Right lung (tissue), 10 donors: ENCODE measurements around the gene CEP131. TPM values are rescaled to one million over a fixed set of nuclear protein-coding genes. Genes with fewer than 3 reads are reported as not detected.

Experiments used
- DNase-seq, 2 donors: peaks; one replicate each; pipeline ENCODE4 v3.0.0-alpha.2; 2013
- long read RNA-seq, 8 donors: transcript quantifications; one replicate each; lab custom pipeline, GENCODE V29; 2026
- polyA plus RNA-seq, 5 donors: library from polyadenylated mRNA; unstranded; fragments of 120-200 nt; gene quantifications; one replicate each; pipeline versions ENCODE4 v1.2.1 to v1.2.3, GENCODE V29; 2013; ENCODE audit warnings: inconsistent platforms in 1 of 5, low replicate concordance in 1 of 5; ENCODE audit not compliant: insufficient read length in 5 of 5, insufficient read depth in 1 of 5

The CEP131 gene
- 10 to 100 TPM; 11.4 to 24.8 (median 14.5) TPM for polyA plus RNA-seq
- long read RNA-seq, donor 1, partial matches to known transcripts, result 0 of 1 reads
- long read RNA-seq, donor 1, other reads (novel, unspliced or antisense), result 0 of 1 reads
- long read RNA-seq, donor 2, result 0 reads
- long read RNA-seq, donor 3, result 0 reads
- long read RNA-seq, donor 4, result 0 reads
- long read RNA-seq, donor 5, result 0 reads
- long read RNA-seq, donor 6, result 0 reads
- long read RNA-seq, donor 7, result 0 reads
- long read RNA-seq, donor 8, result 0 reads

DNA sequence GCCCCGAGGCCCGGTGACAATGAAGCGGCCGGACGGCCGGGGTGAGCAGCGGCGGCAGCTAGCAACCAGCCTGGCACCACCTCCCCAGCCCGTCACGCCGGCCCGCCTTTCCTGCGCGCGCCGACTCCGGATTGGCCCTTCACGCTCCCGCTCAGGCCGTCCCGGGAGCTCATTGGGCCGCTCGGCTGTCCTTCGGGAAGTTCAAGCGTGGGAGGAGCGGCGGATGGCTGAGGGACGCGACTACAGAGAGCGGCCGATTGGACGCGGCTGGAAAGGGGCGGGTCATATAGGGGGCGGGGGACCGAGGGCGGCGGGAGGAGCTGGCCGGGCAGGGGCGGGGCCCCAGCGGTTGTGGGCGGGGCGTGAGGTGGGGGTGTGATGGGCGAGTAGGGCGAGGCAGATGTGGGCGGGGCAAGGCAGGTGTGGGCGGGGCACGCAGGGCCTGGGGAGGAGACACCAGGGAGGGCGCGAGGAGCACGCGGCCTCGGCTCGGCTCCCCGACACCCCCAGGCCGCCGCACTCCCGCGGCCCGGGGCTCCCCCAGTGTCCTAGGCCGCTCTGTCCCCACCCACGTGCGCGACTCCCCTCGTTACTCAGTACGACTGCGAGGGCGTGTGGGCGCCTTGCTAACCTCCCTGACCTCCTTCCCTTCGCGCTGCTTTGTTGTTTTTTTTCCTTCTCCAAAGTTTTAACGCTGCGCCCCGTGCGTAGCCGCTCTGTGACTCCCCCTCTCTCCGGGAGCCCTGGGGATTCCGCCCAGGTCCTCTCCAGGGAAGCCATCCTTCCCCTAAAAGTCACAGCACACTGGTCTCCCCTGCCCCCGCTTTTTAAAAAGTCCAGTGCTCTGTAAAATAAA lies at the start of gene CEP131:
CEP131 (minus strand) TSS at position 60 of the 856 bp plus-strand sequence. CDS start 2,909 bp downstream, outside the sequence.
- DNase-seq, result peak; percentile 97

DNA sequence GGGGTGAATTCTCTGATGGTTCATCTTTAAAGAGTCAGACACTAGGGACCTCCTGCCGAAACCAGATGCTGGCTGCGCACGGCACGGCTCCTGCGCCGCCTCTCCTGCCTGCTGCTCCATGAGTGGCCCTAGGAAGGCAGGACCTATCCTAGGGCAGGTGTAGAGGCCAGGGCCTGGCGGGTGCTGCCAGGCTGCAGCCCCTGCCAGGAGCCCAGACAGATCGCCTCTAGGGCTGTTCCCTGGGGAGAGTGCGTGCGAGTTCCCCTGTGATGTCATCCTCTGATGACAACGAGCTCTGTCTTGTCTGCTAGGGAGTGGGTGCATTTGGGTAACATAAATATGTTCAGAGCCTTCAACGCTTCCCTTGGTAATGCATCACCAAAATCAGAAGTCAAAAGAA lies 48.5 kb upstream of the CEP131 start:
- DNase-seq, result no peak

DNA sequence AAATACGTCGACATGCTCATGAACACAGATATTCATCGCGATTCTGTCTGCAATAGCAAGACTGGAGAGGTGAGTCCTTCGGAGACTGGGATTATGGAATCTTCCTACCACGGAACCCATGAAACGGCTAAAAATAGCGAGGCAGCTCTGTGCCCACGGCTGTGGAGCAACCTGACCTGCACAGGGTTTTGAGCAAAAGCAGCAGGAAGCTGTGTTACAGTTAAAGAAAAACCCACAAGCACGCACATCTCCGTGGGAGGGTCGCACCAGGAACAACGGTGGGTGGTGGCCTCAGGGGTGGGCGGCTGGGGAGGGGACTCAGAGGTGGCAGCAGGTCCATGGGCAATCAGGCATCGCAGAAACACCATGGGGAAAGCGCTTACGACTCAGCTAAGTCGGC lies 47.5 kb upstream of the CEP131 start:
- no peak for DNase-seq

DNA sequence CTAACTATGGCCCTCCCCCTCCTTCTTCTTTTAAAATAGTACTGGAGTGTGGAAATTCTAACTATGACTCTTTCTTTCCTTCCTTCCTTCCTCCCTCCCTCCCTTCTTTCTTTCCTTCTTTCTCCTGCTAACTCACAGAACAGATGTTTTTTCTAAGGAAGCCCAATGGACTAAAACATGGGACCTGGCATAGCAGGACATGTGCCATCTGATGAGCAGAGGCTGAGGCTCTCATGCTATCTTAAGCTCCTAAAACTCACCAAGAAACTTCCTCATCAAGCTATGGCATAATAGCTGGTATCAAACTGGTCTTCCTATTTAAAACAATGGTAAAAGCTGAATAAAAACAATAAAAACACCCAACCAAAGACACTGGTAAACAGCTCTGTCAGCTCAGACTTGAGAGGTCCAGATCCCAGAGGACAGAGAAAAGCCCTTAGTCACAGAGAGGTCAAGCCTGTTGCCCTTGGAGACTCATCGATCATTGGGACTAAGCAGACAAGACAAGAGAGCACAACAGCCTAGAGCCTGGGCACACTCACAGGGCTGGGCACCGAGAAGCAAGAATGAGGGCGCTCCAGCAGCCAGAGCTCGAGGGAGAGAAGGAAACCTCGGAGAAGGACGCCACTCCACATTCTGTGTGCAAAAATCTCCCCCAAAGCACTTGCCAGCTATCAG lies 44.8 kb upstream of the CEP131 start:
- no peak for DNase-seq

DNA sequence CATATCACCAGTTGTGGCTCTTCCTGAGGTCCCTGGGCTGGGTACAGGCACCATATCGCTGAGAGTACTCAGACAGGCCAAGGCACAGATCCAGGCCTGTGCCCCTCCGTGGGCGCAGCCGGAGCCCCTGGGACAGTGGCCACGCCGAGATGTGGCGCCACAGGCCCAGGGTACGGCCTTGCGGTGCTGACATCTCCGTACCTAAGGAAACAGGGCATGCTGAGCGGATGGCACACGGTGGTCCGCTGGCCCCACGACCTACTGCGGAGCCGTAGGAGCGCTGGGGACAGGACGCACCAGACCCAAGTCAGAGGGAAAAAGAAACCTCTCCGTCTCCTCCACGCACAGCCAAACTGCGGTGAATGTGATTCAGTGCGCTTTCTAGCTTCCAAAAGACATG lies 42.8 kb upstream of the CEP131 start:
- DNase-seq, result no peak

DNA sequence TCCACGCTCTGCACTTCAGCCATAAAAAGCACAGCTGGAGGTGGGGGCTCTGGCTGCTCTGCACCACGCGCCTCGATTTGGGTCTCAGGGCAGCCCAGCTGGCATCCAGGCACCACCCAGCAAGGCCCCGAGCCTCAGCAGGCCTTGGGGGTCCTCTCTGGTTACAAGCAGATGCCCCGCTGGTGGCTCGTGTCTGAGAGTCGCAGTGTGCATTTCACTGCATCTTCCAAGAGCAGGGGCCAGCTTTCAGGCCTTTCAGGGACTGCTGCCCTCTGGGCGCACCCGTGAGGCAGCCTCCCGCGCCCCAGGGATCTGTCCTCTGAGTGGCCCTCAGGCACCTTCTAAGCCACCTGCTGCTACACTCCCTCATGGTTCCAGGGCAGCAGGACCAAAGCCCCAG lies 41.9 kb upstream of the CEP131 start:
- no peak for DNase-seq

DNA sequence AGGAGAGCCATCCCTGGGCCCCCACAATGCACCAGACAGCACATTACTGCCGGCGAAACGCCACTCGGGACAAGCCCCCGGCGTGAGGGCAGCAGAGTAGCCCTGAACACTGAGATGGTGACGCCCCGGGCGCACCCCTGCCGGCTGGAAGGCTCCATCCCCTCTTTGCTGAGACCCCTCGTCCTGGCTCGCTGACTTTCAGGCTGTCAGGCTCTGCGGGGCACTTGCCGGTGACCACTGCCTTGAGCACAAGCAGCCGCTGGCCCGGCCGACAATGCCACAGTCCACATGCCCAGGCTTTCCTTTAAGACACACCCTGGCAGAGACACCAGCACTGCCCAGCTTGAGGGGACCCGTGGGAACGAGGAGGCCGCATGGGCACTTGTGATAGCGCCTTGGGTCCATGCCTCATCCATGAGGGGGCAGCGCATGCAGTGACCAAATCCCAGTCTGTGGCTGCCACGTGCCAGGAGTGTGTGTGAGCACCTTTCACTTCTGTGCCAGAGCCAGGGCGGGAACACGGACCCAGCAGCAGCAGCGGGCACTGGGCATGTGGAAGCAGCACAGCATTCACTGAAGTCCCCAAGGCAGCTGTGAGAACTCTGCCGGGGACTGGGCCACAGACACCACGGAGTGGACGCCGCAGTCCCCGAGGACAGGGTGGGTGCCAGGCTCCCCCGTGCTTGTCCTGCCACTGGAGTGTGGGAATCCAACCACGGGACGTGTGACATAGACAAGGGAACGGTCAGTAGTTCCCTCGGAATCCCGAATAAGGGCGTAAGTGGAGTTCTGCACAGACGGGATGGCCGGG lies 40.8 kb upstream of the CEP131 start:
- no peak for DNase-seq

DNA sequence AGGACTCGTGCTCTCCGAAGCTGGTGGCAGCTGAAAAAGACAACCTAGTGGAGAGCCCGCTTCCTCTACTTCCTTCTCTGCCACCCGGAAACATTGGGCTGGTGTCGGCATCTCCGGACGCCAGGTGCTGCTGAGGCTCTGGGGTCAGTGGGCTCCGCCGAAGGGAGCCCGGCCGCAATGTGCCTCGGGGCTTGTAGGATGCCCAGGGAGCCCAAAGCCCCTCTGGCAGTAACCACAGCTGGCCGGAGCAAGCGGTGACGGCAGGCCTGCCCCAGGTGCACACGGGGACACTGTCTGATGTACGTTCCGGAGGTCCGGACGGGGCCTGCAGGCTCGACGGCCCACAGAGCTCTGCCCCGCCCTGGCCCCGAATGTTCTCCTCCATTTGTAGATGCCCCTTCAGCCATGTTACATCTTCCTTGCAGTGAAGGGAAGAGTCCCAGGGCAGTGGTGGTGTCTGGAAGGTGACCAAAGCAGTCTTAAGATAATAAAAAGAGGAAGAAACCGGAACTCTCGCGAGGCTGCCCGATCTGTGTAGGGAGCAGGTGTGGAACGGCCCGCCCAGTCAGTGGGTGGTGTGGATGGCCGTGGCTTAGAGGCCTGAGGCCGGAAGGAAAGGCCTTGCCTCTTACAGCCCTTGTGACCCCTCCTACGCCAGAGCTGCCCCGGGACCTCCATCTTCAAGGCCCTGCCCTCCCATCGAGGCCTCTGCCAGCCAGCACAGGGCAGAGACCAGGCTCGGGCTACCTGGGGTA lies 39.0 kb upstream of the CEP131 start:
- DNase-seq, result no peak

DNA sequence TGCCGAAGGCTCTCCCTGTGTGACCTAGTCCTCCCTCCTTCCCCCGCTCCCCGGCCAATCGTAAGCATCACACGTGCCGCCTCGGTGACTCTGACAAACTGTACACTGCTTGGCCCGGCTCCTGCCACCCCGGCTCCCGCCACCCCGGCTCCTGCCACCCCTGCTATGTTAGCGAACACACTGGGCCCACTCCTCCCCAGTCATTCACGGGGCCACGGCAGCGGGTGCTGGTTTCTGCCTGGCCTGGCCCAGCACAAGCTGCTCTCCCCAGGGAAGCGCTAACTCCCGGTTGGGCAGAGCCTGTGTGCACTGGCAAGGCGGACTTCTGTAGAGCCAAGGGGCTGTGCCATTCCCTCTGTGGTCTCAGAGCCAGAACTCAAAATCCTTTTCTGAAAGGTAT lies 38.3 kb upstream of the CEP131 start:
- no peak for DNase-seq

DNA sequence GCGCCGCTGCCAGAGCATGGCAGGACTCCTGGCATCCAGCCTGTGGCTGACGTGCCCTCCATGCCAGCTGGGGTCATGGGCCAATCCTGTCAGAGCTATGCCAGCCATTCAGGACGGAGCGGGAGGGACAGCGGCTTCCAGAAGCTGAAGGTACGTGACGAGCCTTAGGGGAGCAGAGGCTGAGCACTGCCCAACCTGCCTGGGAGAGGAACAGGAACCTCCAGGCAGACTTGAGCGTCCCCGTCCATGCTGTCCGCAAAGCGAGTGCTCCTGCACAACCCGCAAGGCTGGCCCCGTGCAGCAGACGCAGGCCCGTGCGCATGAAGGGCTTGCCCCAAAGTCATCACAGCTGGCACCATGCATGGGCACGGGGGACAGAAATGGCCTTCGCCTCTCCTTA lies 37.9 kb upstream of the CEP131 start:
- no peak for DNase-seq

DNA sequence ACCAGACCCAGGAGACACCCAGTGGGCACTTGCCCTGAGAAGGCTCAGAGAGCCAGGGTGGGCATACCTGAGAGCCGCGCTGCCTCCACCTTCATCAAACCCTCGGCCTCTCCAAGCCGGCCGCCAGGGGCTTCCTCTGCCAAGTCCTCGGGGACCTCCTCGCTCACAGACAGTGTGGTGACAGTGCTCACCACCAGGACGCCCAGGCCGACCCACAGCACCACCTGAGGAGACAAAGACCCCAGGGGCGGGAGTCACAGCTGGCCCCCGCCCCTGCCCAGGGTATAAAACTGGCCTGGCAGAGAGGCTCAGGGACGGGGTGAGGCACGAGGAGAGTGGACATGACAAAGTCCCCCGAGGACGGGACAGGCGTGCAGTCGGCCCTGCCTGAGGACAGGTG lies 37.4 kb upstream of the CEP131 start:
- DNase-seq, result no peak

DNA sequence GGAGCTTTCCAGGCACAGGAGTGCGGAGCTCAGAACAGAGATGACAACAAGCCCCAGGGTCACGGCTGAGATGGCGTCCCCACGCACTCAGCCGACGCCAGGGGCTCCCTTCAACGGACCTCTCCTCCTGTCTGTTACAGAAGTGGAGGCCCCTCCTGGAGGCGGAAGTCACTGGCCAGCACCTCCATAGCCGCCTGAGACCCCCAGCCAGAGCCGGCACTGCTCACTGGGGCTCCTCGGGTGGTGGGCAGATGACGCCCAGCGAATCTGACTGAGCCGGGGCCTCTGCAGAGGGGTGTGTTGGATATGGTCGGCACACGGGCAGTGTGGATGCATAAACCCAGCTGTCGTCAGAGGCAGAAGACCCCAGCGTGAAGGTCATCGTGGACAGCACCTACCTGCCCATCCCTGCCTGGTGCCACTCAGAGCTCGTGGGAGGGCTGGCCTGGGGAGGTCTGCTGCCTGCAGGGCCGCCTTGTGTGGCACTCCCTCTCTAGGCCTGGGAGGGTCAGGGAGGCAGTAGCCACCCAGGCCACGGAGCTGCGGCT lies 36.4 kb upstream of the CEP131 start:
- no peak for DNase-seq

DNA sequence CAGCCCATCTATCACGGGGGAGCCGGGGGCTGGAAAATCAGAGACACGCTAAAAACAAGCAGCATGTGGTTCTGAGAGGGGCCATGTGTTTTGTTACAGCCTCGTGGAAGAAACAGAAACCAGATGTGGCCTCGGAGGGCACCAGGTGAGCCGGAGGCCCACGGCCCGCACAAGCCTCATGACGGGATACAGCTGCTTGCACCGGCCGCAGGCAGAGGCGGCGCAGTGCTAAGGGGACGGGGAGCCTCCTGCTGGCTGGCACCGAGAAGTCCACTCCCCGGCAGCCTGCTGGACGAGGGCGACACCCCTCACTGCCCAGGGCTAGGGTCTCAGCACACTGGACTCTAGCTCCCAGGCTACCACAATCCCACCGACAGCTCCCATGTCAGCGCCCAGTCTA lies 35.5 kb upstream of the CEP131 start:
- DNase-seq, result no peak

DNA sequence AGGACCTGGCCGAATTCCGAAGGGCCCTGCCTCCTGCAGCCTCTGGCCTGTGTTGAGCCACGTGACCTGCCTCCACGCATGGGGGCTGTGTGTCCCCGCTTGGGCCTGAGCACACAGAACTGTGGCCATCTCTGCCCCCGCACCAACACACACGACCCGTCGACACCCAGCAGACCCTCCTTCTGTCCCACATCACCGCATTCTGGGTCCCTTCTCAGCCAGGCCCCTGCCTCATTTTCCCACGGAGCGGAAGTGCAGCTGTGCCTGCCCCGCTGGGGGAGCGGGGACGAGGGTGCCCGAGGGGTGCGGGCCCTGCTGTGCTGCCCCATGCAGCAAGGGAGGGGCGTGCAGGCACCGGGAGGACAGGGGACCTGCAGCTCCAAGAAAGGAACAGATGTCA lies 34.8 kb upstream of the CEP131 start:
- DNase-seq, result no peak

DNA sequence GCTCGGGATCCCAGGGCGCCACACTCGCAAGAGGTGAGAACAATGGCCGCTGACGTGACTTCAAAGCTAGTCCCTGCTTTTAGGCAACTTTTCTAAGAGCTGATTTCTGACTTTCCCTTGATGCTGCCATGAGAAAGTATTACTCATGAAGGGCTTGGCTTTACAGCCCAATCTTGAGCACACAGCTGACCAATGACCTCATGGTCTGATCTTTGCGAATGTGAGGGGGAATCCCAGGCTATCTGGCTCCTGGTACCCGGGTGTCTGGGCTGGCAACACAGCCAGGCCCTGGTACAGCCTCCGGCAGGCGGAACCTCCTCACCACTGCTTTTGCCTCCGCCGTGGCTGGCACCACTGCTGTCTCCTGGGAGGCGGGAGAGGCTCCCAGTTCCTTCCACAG lies 33.9 kb upstream of the CEP131 start:
- no peak for DNase-seq

DNA sequence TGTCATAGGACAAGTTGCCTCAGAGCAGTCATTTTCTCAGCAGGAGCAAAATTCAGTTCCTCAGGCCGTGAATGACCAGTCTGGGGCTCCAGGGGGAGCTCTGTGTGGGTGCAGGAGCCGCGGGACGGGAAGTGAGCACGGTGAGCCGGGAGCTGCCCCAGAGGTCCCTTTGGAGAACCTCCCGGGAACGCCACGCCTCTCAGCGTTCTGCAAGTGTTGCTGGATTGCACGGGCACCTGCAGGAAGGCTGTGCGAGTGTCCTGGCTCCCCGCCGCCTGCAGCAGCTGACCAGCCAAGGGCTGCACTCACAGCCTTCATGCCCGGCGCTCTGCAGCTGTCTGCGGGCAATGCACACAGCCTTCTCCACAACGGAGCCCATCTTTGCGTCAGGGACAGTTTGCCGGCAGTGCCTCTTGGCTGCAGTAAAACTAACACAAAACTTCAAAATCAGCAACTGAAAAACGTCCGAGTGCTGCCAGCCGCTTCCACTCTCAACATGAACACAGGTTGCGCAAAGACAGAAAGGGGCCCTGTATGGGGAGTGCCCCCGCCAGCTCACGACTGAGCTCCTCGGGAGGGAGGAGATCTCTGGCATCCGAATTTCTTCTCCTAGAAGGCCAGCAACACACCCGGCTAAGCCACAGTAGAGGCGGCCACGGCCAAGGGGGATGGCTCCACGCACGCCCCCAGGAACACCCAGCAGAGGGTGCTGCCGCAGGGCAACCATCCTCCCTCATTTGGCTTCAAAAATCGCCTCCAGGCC lies 32.4 kb upstream of the CEP131 start:
- DNase-seq, result peak; percentile 77 to 81

DNA sequence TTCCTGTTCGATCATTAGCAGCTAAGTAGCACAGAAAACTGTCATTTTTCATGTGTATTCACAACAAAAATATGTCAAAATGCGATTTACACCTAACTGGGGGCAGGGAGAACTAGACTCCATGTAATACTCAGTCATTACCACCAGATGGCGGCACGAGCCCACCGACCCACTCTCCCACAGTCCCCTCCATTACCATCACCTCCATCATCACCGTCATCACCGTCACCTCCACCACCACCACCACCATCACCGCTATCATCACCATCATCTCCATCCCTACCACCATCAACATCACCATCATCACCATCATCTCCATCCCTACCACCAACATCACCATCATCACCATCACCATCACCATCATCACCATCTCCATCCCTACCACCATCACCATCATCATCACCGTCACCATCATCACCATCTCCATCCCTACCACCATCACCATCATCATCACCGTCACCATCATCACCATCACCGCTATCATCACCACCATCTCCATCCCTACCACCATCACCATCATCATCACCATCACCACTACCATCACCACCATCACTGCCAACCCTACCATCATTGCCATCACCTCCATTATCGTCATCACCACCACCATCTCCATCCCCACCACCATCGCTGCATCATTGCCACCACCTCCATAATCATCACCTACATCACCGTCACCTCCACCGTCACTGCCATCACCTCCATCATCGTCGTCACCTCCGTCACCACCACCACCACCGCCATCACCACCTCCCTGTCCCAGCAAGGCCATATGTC lies 30.8 kb upstream of the CEP131 start:
- peak in 1 of 2 donors; percentile 38 for DNase-seq

DNA sequence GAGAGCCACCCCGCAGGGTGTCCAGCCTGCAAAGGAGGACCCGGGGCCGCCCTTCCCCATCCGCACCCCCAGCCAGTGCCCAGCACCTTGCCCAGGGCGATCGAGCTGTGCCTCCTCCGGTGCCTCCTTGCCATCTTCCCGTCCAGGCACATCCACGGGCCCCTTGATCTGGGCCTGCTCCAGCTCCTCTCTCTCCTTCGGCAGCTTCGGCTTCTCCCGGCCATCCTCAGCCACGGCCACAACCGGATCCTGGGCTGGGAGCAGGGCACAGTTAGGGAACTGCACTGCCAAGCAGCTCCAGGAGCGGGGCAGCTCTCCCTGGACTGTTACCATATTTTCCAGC lies 30.2 kb upstream of the CEP131 start:
- no peak for DNase-seq

DNA sequence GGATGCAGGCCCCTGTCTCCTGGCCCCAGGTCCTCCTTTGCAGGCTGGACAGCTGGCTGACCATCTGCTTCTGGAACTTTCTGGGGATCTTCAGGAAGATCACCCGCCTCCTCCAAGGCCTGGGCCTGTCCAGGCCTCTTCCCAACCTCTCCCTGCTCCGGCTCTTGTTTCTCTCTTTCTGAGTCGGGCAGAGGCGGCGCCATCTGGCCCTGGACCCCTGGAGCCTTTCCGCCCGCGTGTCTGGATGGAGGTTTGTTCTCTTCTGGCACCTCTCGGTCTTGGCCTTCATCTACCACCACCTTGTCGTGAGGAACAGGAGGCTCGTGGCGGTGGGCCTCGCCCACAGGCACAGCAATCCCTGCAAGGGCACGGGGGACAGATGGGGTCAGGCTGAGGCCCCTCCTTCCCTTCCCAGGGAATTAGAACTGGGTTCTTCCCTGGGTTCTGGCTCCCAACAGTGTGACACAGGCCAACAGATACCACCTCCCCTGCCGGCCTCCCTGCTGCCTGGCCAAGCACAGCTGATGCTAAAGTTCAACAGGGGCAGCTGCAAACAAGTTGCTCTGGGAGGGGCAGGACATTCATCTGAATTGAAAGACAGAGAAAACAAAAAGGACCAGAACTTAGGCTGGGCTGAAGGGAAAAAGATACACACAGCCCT lies 29.7 kb upstream of the CEP131 start:
- no peak for DNase-seq
